Astrocyte of the spinal cord (primary cell): ENCODE results near the gene MSI2.
A peak's percentile ranks its signal among the peaks of the same experiment; 100 is the strongest.

Source experiments
- DNase-seq: peaks from one replicate; pipeline ENCODE4 v3.0.0; 2011; ENCODE audit warnings: low read depth, low spot score
- H3K4me3 ChIP-seq: 2 replicates; pipeline ENCODE4 v1.5.1; 2011; ENCODE audit warnings: low read depth, mild to moderate bottlenecking, low read length, moderate library complexity
- in situ Hi-C: cut with HindIII; loops from 2 replicates; pipeline ENCODE4 v1.10.0; 2017; ENCODE audit warnings: low sequenced_read_pairs
- TF ChIP-seq, protein P1 (sequence below): IDR thresholded peaks from 2 replicates; pipeline ENCODE4 v1.5.1; 2012; ENCODE audit warnings: low read depth, mild to moderate bottlenecking, low read length, inconsistent platforms

Gene MSI2

DNA sequence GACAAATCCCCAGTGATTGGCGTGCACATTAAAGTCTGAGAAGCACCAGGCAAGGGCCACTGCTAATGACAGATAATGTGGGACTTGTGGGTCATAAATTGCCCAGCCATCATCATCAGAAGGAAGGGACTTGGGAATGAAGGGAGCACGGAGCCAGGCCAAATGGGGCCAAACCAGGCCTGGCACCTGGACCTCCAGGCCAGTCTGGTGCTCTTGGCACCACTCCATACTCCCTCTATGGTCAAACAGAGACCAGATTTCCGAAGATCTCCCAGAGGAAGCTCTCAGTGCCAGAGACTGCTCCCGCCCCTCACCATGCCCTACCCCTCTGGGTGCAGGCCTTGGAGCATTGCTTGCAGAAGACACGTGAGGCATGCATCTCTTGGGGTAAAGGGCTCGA is 346.6 kb downstream of the MSI2 start:
- in situ Hi-C loops = no loop called here

DNA sequence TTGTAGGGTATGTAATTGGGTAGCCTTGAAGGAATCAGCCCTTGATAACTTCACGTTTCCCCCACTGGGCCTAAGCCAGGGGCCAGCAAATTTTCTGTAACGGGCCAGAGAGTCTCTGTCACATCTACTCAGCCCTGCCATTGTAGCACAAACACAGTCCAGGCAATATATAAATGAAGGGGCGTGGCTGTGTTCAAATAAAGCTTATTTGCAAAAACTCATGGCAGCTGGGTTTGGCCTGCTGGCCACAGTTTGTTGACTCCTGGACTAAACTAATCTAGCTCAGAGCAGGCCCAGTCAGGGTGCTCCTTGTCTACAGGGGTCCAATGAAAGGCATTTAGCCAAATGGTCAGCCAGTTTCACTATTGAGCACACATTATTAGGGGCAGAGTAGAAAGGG is 347.2 kb downstream of the MSI2 start:
- TF ChIP-seq, protein P1, sequence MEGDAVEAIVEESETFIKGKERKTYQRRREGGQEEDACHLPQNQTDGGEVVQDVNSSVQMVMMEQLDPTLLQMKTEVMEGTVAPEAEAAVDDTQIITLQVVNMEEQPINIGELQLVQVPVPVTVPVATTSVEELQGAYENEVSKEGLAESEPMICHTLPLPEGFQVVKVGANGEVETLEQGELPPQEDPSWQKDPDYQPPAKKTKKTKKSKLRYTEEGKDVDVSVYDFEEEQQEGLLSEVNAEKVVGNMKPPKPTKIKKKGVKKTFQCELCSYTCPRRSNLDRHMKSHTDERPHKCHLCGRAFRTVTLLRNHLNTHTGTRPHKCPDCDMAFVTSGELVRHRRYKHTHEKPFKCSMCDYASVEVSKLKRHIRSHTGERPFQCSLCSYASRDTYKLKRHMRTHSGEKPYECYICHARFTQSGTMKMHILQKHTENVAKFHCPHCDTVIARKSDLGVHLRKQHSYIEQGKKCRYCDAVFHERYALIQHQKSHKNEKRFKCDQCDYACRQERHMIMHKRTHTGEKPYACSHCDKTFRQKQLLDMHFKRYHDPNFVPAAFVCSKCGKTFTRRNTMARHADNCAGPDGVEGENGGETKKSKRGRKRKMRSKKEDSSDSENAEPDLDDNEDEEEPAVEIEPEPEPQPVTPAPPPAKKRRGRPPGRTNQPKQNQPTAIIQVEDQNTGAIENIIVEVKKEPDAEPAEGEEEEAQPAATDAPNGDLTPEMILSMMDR = no peak
- in situ Hi-C loops = no loop called here
- DNase-seq = no peak
- H3K4me3 ChIP-seq = no peak overlapping the region

More for the DNA sequence above, 346.6 kb downstream of the MSI2 start:
- TF ChIP-seq, protein P1 = no peak
- no peak overlapping the region for H3K4me3 ChIP-seq
- no peak for DNase-seq

DNA sequence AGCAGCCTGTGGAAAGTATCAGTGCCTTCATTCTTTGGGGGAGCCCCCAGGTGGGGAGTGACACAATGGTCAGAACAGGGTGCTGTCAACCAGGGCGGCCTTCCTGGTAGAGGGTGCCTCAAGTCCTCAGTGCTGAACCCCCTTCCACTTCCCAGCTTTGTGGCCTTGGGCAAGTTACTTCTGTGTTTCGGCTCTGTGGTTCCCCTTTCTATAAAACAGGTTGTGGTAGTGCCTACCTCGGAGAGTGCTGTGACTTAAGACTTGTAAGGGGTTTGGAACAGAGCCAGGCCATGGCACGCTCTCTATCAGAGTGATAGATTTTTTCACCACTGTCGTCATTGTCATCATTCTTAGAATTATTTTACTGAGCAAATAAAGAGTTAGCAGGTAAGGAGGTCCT is 347.7 kb downstream of the MSI2 start:
- no peak overlapping the region for H3K4me3 ChIP-seq
- in situ Hi-C loops = no loop called here
- DNase-seq = no peak
- TF ChIP-seq, protein P1 = no peak

DNA sequence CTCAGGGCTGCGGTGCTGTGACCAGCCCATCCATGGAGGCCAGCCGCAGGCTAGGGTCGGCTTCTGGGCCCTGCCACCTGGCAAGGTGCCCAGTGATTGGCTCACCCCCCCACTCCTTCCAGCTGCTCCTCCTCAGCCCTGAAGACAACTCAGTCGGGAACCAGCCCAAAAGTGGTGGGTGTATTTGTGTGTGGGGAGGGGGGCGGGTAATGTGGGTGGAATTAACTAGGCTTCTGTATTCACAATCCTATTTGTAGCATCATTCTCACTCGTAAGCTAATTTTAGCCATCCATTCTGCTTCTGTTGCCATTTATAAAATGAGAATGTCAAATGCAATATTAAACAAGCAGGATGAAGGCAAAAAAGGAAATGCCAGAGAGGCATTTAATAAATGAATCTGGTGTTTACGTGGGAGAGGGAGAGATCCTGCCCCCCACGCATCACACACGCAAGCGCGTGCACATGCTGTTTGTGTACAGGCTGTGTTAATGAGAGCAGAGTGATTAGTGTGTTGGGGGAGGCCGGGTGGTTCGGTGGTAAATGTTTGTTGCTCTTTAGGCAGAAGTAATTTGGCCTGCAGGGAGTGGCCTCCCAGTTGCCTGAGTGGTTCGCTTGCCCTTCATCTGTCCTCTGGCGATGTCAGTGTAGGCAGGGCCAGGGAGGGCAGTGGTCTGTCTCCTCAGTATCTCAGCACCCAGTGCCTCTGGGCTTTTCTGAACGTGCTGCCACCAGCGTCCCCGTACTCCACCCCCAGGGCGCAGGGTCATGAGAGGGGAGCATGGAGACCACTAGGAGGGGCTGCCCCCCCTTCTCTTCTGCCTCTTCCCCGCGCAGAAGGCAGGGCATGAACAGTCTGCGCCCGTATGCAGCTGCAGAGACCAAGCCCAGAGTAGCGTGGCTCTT is 348.7 kb downstream of the MSI2 start:
- in situ Hi-C loops = no loop called here
- TF ChIP-seq, protein P1 = no peak
- DNase-seq = peak; percentile 49
- H3K4me3 ChIP-seq = no peak overlapping the region

DNA sequence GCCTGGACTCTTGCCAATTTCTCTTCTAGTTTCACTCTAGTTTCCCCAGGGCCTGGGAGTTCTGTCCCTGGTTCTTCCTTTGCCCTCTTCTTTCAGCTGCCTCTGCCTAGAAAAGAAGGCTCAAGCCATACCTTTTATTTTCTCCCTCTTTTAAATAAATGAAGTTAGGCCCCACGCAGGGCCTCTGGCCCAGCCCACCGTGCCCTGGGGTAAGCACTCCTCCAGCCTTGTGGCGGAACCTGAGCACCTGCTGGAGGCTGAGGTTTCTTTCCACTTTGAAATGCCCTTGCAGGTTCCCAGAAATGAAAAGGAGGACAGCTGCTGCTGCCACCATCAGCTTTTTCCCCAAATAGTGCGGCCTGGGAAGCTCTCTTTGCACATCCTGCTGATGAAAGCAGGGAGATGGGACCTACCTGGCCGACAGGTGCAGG is 349.4 kb downstream of the MSI2 start:
- TF ChIP-seq, protein P1 = no peak
- no peak overlapping the region for H3K4me3 ChIP-seq
- in situ Hi-C loops = no loop called here
- no peak for DNase-seq

DNA sequence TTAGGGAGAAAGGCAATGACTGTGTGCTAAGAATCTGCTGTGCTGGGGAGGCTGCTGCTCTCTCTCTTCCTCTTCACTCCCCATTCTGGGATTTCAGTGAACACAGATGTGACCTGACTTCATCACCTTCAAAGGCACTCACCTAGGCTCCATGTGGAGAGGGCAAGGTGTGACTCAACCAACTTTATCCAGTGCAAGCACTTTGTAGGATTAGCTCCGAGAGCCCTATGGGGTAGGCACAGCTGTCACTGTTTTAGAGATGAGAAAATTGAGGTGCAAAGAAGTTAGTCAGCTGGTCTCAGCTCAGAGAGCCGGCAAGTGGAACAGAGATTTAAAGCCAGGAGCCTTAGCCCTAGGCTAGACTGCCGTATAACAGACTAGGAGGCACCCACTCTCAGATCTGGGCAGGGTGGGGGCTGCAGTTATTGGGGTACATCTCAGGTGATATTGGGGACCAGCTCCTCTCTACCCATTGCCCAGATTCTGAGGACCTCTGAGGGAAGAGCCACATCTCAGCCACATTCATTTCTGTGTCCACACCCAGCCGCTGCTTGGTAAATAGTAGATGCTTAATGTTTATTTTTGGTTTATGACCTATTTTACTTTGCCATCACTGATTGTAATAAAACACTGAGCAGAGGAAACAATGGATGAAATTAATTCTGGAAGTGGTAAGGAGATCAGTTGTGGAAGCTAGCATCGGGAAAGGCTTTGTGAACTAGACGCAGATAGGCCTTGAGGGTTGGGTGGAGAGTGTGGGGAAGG is 350.0 kb downstream of the MSI2 start:
- TF ChIP-seq, protein P1 = no peak
- H3K4me3 ChIP-seq = no peak overlapping the region
- in situ Hi-C loops = no loop called here
- no peak for DNase-seq
